Immature natural killer cell (primary cell): Measurements from ENCODE around the gene PLK1. TPM values are rescaled to one million over a fixed set of nuclear protein-coding genes. Genes with fewer than 3 reads are reported as not detected.
"Not testable (repeated sequence)": the region's sequence is repeated elsewhere in the genome, so short reads cannot be mapped to it uniquely, and the experiment has no call there.

ENCODE experiments used
- DNase-seq, 3 donors: peaks; one replicate each; pipeline ENCODE4 v3.0.0; 2022; ENCODE audit warnings: mixed read lengths in 1 of 3
- H3K27ac Mint-ChIP-seq, 6 donors: one replicate each; pipeline ENCODE4 v1.8.0; 2020; ENCODE audit warnings: mixed read lengths in 6 of 6, mild to moderate bottlenecking in 5 of 6, inconsistent platforms in 4 of 6, moderate library complexity in 3 of 6
- H3K27me3 Mint-ChIP-seq, 3 donors: one replicate each; pipeline ENCODE4 v1.8.0; 2020 to 2021; ENCODE audit warnings: low read depth in 3 of 3, mild to moderate bottlenecking in 3 of 3, mixed read lengths in 3 of 3, moderate library complexity in 3 of 3, inconsistent platforms in 1 of 3
- H3K36me3 Mint-ChIP-seq, 3 donors: one replicate each; pipeline ENCODE4 v1.8.0; 2020; ENCODE audit warnings: mixed read lengths in 3 of 3, inconsistent platforms in 2 of 3, mild to moderate bottlenecking in 2 of 3
- H3K4me1 Mint-ChIP-seq, 2 donors: one replicate each; pipeline ENCODE4 v1.8.0; 2020; ENCODE audit warnings: inconsistent platforms in 2 of 2, mild to moderate bottlenecking in 2 of 2, mixed read lengths in 2 of 2, moderate library complexity in 1 of 2
- H3K4me3 Mint-ChIP-seq, 5 donors: one replicate each; pipeline ENCODE4 v1.8.0; 2020; ENCODE audit warnings: mild to moderate bottlenecking in 5 of 5, mixed read lengths in 5 of 5, inconsistent platforms in 3 of 5, moderate library complexity in 3 of 5
- H3K9me3 Mint-ChIP-seq, 6 donors: one replicate each; pipeline ENCODE4 v1.8.0; 2020; ENCODE audit warnings: mild to moderate bottlenecking in 6 of 6, mixed read lengths in 6 of 6, inconsistent platforms in 4 of 6, moderate library complexity in 3 of 6
- polyA plus RNA-seq, 3 donors: library from polyadenylated mRNA; unstranded; fragments of 300-500 nt; fragmentation: Illumina TruSeq; gene quantifications; one replicate each; pipeline ENCODE4 v1.2.3, GENCODE V29; 2021

The PLK1 gene
- polyA plus RNA-seq, result 1 to 10 TPM in 1 of 3 donors, under 1 TPM in 1, not detected in 1; 0.57 to 1.2 TPM

- Mint-ChIP-seq H3K27me3 (peaks cover 0 to 2% (median 1%) of the 10 kb centered on the region in 3 donors), H3K4me3 (peak within 1 kb of the TSS; percentile 78 to 87 (median 83)), H3K9me3 (no peaks in the 10 kb centered on the region), H3K4me1 (peaks cover 14 to 30% of the 10 kb centered on the region in 2 donors), H3K36me3 (peaks cover 4 to 11% (median 5%) of the 10 kb centered on the region in 3 donors), H3K27ac (peak within 1 kb of the TSS in 1 of 6 donors; percentile 49)
- DNase-seq, result peak; percentile 48 to 58 (median 58)
Observed at GRCh38 chr16:23678430-23679273, at the start of gene PLK1. Gene PLK1, plus strand, starts transcription at chr16:23678889. Its CDS starts 44 bp downstream, at chr16:23678933.

GRCh38 chr16:23629516-23629915 lies 49.2 kb upstream of the PLK1 start:
- Mint-ChIP-seq H3K27ac (peak overlapping the region in 1 of 6 donors; percentile 40), H3K4me1 (no peaks in the 10 kb centered on the region), H3K27me3 (peaks cover 0 to 4% (median 0%) of the 10 kb centered on the region in 3 donors), H3K9me3 (no peaks in the 10 kb centered on the region), H3K4me3 (no peak overlapping the region), H3K36me3 (peaks cover 12 to 33% (median 13%) of the 10 kb centered on the region in 3 donors)
- no peak for DNase-seq

- H3K4me3 Mint-ChIP-seq, DNase-seq, H3K4me1 Mint-ChIP-seq, H3K27me3 Mint-ChIP-seq, H3K9me3 Mint-ChIP-seq: not testable (repeated sequence)
- Mint-ChIP-seq H3K36me3 (peaks cover 22 to 34% (median 22%) of the 10 kb centered on the region in 3 donors), H3K27ac (peak overlapping the region in 1 of 6 donors; percentile 29)
Observed at GRCh38 chr16:23631874-23632273, 46.8 kb upstream of the PLK1 start.

GRCh38 chr16:23634461-23635036 lies 44.1 kb upstream of the PLK1 start:
- DNase-seq, result no peak
- H3K27ac Mint-ChIP-seq, result no peak overlapping the region

GRCh38 chr16:23635958-23636357 lies 42.7 kb upstream of the PLK1 start:
- DNase-seq, result no peak
- H3K27ac Mint-ChIP-seq, result peak overlapping the region in 1 of 6 donors; percentile 50

More at GRCh38 chr16:23634461-23635036, 44.1 kb upstream of the PLK1 start:
- peaks cover 0 to 3% of the 10 kb centered on the region in 2 donors for H3K4me1 Mint-ChIP-seq
- no peak overlapping the region for H3K4me3 Mint-ChIP-seq
- H3K36me3 Mint-ChIP-seq, result peaks cover 11 to 21% (median 13%) of the 10 kb centered on the region in 3 donors
- H3K9me3 Mint-ChIP-seq, result no peaks in the 10 kb centered on the region
- H3K27me3 Mint-ChIP-seq, result peaks cover 0 to 2% (median 0%) of the 10 kb centered on the region in 3 donors

GRCh38 chr16:23640615-23640930 lies 38.1 kb upstream of the PLK1 start:
- peaks cover 4 to 13% (median 8%) of the 10 kb centered on the region in 3 donors for H3K36me3 Mint-ChIP-seq
- H3K27me3 Mint-ChIP-seq, result peaks cover 2 to 16% (median 5%) of the 10 kb centered on the region in 3 donors
- no peaks in the 10 kb centered on the region for H3K9me3 Mint-ChIP-seq
- peaks cover 33 to 46% of the 10 kb centered on the region in 2 donors for H3K4me1 Mint-ChIP-seq
- H3K27ac Mint-ChIP-seq, result peak overlapping the region; percentile 90 to 98 (median 97)
- H3K4me3 Mint-ChIP-seq, result peak overlapping the region; percentile 99 to 100 (median 99)
- no peak for DNase-seq

More at GRCh38 chr16:23635958-23636357, 42.7 kb upstream of the PLK1 start:
- Mint-ChIP-seq H3K4me3 (no peak overlapping the region), H3K36me3 (peaks cover 9 to 16% (median 9%) of the 10 kb centered on the region in 3 donors), H3K9me3 (no peaks in the 10 kb centered on the region), H3K4me1 (peaks cover 12% of the 10 kb centered on the region in 2 donors), H3K27me3 (peaks cover 1 to 5% (median 2%) of the 10 kb centered on the region in 3 donors)

- peak; percentile 84 to 87 (median 85) for DNase-seq
- Mint-ChIP-seq H3K4me1 (peaks cover 39 to 52% of the 10 kb centered on the region in 2 donors), H3K27me3 (peaks cover 2 to 16% (median 5%) of the 10 kb centered on the region in 3 donors), H3K27ac (peak within 1 kb of the TSS; percentile 93 to 98 (median 97)), H3K4me3 (peak within 1 kb of the TSS; percentile 99 to 100 (median 99)), H3K9me3 (no peaks in the 10 kb centered on the region), H3K36me3 (peaks cover 5 to 13% (median 8%) of the 10 kb centered on the region in 3 donors)
Observed at GRCh38 chr16:23640931-23641765, 37.5 kb upstream of the PLK1 start, which contains the start of the genes DCTN5 and PALB2. Gene DCTN5, plus strand, starts transcription at chr16:23641466. Its CDS starts 77 bp downstream, at chr16:23641543. Gene PALB2, minus strand, starts transcription at chr16:23641310. Its CDS starts 153 bp downstream, at chr16:23641157.

- Mint-ChIP-seq H3K9me3 (no peaks in the 10 kb centered on the region), H3K27me3 (peaks cover 2 to 16% (median 5%) of the 10 kb centered on the region in 3 donors), H3K27ac (peak overlapping the region; percentile 93 to 98 (median 97)), H3K36me3 (peaks cover 9 to 16% (median 10%) of the 10 kb centered on the region in 3 donors), H3K4me3 (peak overlapping the region; percentile 99 to 100 (median 99)), H3K4me1 (peaks cover 45 to 62% of the 10 kb centered on the region in 2 donors)
- no peak for DNase-seq
Observed at GRCh38 chr16:23642246-23642774, 36.4 kb upstream of the PLK1 start.

- Mint-ChIP-seq H3K9me3 (no peaks in the 10 kb centered on the region), H3K4me3 (no peak overlapping the region), H3K27me3 (peaks cover 0 to 1% (median 0%) of the 10 kb centered on the region in 3 donors), H3K4me1 (peaks cover 24 to 56% of the 10 kb centered on the region in 2 donors), H3K27ac (peak overlapping the region in 3 of 6 donors; percentile 37 to 42 (median 39)), H3K36me3 (peaks cover 18 to 30% (median 23%) of the 10 kb centered on the region in 3 donors)
- DNase-seq, result no peak
Observed at GRCh38 chr16:23650674-23651416, 27.8 kb upstream of the PLK1 start.

- peaks cover 15 to 50% of the 10 kb centered on the region in 2 donors for H3K4me1 Mint-ChIP-seq
- no peaks in the 10 kb centered on the region for H3K9me3 Mint-ChIP-seq
- H3K27me3 Mint-ChIP-seq, result peaks cover 0 to 1% (median 0%) of the 10 kb centered on the region in 3 donors
- no peak overlapping the region for H3K27ac Mint-ChIP-seq
- H3K4me3 Mint-ChIP-seq, result no peak overlapping the region
- no peak for DNase-seq
- peaks cover 14 to 27% (median 19%) of the 10 kb centered on the region in 3 donors for H3K36me3 Mint-ChIP-seq
Observed at GRCh38 chr16:23651943-23652468, 26.7 kb upstream of the PLK1 start.

- no peak for DNase-seq
- Mint-ChIP-seq H3K4me1 (peaks cover 0 to 3% of the 10 kb centered on the region in 2 donors), H3K9me3 (no peaks in the 10 kb centered on the region), H3K36me3 (peaks cover 25 to 91% (median 48%) of the 10 kb centered on the region in 3 donors), H3K4me3 (no peak overlapping the region), H3K27me3 (no peaks in the 10 kb centered on the region), H3K27ac (no peak overlapping the region)
Observed at GRCh38 chr16:23663918-23664317, 14.8 kb upstream of the PLK1 start.
